KBM-7 (cell line): ENCODE results near the gene GOLT1A.
A peak's percentile ranks its signal among the peaks of the same experiment; 100 is the strongest.

Experiments
- DNase-seq: peaks from one replicate; pipeline ENCODE4 v3.0.0-alpha.2; 2015
- in situ Hi-C: fragments of 300-500 bp; cut with MboI; formaldehyde crosslinking; loops from 2 replicates; pipeline ENCODE4 v1.14.3; 2020; ENCODE audit warnings: low sequenced_read_pairs, low pct_unique_long_range_greater_than_20kb, mixed read lengths

The GOLT1A gene

DNA sequence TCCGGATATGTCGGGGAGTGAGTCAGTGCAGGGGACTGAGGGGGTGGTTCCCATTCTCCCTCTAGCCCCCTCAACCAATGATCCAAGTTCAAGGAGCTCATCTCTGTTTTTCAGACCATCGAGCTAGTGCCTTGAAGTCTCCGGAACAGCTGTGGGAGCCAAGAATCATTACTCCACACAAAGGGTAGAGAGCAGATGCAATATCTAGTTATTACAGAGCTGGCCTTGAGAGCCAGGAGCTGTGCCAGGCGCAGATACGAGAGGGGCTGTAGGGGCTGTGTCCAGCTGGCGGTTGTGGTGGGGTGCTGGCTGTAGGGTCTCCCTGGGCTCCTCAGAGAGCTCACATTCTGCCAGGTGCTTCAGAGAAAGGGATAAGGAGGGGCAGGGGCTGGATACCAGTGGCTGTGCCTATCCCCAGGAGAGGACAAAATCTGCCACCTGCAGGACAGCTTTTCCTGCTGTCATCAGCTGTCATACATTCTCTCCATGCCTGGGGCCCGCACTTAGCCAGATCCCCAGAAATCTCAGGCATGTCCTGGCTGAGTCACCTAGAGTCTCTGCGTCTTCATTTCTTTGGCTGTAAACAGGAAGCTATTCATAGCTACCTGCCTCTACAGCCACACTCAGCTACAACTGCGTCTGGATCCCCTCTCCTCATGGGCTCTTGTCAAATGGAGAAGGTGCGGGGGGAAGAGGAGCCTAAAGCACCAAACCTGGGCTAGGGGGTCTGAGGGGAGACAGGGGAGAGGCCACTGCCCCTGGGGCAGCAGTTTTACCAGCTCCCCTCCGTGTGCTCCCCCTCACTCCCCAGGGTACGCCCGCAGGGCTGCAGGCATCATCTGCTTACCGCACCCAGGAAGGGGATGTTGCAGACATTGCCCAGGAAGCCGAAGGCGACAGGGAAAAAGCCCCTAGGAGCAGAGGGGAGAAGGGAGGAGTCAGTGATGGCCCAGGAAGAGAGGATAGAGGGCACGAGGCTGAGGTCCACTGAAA lies 15.1 kb downstream of the GOLT1A start:
- no peak for DNase-seq
- in situ Hi-C loops, result no loop called here

DNA sequence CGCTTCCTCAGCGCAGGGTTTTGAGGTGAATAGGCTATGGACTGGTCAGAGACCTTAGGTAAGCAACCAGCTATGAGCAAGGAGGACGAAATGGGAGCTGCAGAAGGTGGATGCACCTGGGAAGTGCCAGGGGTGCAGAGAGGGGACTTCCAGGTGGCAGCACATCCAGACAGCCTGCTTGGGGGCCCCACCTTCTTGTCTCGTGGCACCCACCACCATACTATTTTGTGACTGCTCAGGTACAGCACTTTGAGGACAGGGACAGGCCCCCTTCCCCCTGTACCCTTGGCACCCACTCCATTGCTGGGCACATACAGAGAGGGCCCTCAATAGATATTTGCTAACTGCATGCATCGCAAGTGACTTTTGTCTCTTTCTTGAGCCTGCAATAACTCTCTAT lies 16.7 kb downstream of the GOLT1A start:
- in situ Hi-C loops, result no loop called here
- no peak for DNase-seq

DNA sequence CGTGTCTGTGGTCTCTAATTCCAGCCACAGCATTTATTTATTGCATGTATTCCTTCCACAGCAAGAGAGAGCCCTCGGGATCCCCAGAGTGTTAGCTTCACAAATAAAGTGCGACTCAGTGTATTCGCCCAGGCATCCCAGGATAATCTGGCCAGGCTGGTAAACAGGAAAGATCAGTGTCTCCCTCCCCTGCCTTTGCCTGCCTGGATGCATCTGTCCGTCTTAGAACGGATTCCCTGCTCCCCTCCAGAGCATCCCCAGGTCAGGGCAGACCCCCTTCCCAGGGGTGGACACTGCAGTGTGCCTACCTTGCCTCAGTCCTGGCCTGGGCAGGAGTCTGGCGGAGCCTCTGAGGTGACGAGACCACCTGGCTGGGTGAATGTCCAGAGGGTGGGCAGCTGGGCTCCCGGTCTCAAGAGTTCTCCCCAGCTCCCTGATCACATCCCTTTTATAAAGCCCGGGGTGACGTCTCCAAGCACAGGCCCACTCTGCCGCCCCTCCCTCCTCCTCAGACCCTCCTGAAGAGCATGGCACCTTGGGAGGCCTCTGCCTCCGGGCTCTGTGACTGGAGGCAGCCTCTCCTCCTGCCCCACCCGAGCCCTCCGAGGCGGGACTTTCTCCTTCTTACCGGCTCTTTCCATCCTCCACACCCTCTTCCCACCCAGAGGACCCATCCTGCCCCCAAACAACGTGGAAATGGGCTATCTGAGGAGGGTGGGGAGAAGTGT lies 17.6 kb downstream of the GOLT1A start, which contains the start of gene KISS1:
Gene KISS1 (minus strand): TSS at position 424 of the 728 bp plus-strand sequence. CDS start 3,615 bp downstream, outside the sequence.
- in situ Hi-C loops, result no loop called here
- no peak for DNase-seq

DNA sequence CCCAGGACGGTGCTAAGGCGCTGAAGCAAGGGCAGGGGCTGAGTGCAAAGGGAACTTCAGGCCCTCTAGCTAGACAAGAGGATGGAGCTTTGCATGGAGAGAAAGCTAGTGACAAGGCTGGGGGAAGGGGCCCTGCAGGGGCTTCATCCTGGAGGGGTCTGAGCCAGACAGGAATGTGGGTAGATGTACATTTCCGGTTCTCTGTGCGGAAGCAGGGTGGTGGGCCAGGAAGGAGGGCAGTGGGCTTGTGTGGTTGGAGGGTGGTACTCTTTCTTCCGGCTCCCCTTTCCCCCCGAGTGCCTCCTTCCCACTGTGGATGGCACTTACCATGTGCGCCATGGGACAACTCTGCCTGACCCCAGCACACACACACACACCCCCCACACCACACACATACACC lies 19.0 kb downstream of the GOLT1A start:
- DNase-seq, result no peak

DNA sequence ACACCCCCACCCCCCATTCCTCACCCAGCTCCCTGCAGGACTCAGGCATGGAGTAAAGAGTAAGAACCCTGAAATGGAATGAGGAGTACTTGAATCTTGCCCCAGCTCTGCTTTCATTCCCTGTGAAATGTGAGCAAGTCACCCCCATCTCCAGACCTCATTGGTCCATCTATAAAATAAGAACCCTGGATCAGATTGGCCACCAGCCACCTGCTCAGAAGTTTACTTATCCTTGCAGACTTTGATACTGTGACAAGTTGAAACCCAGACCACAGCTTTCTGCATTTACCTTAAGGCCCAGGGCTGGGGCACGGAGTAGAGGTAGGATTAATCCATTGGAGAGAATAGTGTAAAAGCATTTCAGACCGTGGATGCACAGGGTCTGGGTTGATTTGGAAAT lies 19.7 kb downstream of the GOLT1A start:
- in situ Hi-C loops, result no loop called here
- no peak for DNase-seq

More for the DNA sequence above, 19.0 kb downstream of the GOLT1A start:
- in situ Hi-C loops, result no loop called here

DNA sequence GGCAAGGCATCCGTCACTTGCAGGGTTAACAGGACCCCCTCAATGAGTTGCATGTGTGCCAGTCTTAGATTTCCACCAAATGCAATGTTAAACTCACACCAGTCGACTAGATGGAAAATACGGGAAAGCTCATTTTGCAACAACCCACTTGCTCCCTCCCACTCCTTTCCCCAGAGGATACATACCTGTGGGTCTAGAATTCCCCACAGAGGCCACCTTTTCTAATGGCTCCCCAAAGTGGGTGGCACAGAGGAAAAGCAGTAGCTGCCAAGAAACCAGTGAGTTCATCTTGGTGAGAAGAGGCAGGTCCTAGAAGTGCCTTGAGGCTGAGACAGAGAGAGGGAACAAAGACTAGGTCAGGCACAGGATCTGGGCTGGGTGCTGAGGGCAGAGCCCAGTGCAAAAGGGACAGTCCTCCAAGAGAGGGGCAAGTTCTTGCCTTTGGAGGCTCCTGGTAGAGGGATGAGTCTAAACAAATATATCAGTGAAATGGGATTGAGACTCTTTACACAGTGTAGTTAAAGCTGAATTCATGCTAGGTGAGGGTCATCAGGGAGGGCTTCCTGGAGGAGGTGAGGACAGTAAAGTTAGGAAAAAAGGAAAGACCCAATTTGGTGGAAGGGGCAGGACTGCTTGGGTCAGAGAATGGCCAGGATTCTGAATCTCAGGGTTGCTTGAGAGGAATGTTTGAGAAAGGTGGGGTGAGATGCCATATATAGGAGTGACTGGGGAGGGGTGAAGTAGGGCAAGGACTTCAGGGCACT lies 21.0 kb downstream of the GOLT1A start:
- in situ Hi-C loops, result no loop called here

DNA sequence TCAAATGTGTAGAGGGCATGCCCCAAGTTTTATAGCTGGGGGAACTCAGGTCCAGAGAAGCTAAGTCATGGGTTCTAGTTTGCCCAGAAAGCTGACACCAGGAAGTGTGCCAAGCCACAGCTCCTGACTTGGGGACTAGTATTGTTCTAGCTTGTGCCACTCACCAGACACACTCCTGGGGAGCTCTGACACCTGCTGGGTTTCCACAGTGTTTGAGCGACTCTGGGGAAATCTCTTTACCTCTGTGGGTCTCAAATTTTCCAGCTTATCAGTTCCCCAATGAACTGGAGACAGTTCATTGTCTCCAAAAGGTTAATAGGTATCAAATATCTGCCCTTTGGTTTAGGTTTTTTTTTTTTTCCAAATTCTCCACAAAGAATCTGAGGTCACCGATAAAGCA lies 21.7 kb downstream of the GOLT1A start:
- in situ Hi-C loops, result no loop called here
- DNase-seq, result no peak

More for the DNA sequence above, 21.0 kb downstream of the GOLT1A start:
- no peak for DNase-seq

DNA sequence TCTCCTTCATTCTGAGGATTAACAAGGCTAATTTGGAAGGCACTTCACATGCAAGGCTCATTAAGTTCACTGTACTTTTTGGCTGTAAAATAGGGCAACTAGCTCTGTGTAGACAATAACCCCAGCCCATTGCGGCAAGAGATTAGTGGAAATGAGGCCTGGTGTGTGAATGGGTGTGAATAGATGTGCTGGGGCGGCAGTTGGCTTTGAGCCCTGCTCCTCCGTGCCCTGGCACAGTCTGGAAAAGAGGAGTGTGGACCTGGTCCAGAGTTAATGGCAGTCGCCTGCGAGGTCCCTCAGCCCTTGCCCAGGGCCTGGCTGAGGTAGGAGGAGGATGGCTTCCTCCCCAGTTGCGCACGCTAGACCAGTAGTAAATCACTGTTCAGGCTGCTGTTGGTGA lies 22.3 kb downstream of the GOLT1A start:
- in situ Hi-C loops, result no loop called here

DNA sequence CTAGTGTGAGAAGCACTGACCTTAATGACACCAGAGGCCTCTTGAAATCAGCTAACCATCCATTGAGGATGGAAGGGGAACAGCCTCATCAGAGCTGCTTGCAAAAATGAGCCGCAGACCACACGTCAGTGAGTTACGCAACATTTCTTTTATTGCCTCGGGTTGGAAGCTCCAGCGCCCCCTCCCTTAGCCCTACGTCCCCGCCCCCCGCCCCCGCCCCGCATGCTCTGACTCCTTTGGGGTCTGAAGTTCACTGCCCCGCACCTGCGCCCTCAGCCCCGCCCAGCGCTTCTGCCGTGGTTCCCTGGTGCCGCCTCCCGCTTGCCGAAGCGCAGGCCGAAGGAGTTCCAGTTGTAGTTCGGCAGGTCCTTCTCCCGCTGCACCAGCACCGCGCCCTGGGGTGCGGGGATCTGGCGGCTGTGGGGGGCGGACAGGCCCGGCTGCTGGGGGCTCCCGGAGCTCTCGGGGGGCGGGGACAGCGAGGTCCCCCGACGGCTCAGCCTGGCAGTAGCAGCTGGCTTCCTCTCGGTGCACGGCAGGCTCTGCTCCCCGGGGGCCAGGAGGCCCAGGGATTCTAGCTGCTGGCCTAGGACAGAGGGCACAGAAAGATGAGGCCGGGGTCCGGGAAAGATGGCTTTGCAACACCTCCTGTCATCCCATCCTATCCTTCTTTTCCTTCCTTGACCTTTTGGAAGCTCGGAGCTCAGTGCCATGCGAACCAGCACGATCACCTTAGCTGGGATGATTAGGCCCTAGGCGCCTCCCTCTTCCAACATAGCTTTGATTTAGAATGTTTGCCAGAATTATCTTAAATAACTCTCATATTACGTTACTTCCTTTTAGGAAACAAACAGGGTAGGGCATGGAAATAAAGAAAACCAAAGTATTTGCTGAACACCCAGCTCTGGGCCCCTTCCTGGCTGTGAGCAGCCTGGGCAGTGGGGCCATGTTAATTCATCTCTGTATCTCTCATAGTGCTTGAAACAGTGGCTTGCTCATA lies 23.3 kb downstream of the GOLT1A start:
- in situ Hi-C loops, result no loop called here
- peak; percentile 57 for DNase-seq

More for the DNA sequence above, 22.3 kb downstream of the GOLT1A start:
- DNase-seq, result no peak

DNA sequence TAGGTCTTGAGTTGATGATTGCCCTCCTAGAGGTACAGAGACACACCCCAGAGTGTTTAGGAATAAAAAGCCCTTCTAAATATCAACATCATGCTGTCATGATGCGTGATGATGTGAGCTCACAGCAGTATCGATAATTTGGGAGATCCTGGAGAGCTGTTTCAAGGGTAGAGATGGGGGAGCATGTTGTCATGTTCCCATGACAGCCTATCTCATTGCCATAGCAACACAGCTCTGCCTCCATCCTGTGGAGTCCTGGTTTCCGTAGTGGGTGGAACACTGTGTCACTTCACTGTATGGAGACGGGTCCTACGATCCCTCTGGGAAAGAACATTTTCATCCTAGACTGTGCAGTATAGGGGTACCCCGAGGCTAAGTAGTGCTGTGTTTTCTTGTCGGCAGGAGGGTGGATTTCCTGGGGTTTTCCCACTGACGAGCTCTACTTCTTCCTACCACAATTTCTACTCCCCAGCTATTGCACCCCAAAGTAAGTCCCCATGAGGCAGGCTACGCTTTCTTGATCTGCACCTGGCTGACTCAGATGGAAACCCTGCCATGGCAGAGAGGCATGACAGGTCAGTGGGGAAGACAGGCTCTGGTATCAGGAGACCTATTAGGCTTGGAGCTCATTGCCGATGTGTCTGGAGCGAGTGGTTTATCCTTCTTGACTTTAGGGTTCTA lies 24.7 kb downstream of the GOLT1A start:
- no peak for DNase-seq

DNA sequence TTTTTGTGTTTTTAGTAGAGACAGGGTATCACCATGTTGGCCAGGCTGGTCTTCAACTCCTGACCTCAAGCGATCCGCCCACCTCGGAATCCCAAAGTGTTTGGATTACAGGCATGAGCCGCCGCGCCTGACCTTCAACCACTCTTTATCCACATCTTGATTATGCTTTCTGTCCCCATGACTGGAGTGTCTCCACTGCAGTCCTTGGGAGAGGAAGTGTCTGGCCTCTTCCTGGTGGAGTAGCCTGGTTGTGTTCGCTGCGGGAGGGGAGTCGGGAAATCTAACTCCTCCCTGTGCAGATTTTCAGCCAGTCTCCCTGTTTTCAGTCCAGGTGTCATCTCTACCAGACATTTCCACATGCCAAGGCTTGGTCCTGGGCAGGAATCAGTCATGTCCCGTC lies 27.2 kb downstream of the GOLT1A start:
- DNase-seq, result no peak
- in situ Hi-C loops, result no loop called here

More for the DNA sequence above, 24.7 kb downstream of the GOLT1A start:
- in situ Hi-C loops, result no loop called here

DNA sequence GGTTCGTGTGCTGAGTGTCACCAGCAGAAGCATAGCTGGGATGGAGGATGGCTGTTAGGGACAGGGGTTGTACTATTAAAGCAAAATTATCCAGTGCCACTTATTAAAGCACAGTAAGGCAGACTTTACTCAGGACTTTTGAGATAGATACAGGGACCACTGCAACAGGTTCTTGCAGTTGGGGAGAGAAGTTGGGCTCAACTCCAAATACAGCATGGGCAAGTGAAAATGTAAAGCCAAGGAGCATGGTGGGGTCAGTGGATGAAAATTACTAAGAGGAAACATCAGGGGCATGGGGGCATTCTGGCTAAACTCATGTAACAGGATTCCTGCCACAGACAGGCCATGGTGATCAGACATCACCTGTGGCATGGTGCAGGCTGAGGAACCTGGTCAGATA lies 32.7 kb downstream of the GOLT1A start:
- in situ Hi-C loops, result no loop called here
- DNase-seq, result no peak

DNA sequence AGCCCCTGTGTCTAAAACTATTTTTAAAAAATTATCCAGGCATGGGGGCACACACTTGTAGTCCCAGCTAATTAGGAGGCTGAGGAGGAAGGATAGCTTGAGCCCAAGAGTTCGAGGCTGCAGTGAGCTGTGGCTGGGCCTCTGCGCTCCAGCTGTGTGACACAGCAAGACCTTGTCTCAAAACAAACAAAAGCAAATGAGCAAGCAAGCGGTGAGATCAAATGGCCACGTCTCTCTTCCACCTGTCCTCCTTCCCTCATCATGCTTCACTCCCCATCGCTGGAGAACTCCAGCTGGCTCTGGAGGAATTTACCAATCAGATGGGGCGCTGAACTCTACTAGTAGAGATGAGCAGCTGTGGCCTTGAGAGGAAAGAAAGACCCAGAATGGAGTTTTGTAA lies 33.7 kb downstream of the GOLT1A start:
- in situ Hi-C loops, result no loop called here
- no peak for DNase-seq

DNA sequence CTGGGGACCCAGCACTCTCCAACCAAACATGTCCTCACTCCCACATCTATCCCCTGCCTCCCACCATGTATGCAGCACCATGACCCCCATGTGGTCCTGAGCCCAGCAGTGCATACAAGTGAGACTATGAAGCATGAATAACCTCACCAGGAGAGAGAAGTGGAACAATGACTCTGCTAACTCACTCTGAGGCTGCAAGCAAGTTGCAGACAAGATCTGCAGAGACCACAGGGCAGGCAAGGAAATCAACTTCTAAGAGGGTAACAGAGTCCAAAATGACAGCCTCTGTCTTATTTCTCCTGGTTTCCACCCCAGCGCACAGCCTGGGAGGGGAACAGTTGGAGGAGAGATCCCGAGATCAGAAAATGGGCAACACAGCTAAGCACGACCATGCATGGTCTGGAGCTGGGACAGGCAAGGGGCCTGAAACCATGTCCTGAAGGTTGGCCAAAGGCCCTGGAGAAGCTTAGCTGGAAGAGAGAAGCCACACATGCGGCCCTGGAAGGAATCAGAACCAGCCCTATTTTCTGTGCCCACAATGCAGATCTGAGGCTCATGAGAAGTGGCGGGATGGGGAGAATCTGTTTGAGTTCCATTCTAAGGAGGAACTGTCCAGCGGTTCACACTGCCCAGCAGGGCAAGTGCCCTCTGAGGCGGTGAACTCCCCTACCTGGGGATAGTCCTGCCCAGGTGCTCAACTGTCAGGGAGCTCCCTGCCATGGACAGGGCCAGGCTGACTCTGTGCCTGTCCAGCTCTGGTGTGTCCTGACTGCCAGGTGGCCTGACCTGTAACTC lies 35.1 kb downstream of the GOLT1A start:
- in situ Hi-C loops, result no loop called here

DNA sequence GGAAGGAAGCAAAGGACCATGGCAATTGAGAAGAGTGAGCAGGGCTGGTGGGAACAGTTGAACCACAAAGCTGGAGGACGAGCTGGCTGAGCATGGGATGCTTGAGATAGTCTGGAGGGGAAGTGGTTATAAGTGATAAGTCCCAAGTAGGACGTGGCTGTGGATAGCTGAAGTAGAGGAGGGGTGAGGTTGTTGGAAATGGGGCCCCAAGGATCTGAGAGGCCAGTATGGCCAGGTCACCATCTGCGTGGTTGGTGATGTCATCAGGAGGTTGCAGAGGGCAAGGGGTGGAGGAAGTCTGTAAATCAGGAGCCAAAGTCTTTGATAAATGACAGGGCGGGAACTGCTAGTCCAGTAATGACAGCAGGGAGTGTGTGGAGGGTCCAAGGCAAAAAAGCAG lies 36.7 kb downstream of the GOLT1A start:
- in situ Hi-C loops, result no loop called here

More for the DNA sequence above, 35.1 kb downstream of the GOLT1A start:
- DNase-seq, result no peak

DNA sequence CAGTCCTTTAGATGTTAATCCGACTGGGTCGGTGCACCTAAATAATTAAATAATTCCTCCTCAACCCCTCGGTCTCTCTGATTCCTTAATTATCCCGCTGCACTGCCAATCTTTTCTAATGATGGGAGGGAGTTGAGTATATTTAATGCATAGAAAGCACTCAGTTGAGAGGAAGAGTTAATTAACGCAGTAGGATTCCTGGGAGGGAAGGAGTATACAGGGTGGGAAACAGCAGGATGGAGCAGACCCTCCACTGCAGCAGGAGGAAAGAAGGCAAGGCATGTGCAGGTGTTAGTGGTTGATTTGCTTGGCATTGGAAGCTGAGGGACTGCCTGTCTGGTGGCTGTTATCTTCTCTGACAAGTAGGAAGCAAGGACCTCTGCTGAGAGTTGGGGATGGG lies 37.7 kb downstream of the GOLT1A start:
- no peak for DNase-seq
- in situ Hi-C loops, result no loop called here

More for the DNA sequence above, 36.7 kb downstream of the GOLT1A start:
- DNase-seq, result no peak

DNA sequence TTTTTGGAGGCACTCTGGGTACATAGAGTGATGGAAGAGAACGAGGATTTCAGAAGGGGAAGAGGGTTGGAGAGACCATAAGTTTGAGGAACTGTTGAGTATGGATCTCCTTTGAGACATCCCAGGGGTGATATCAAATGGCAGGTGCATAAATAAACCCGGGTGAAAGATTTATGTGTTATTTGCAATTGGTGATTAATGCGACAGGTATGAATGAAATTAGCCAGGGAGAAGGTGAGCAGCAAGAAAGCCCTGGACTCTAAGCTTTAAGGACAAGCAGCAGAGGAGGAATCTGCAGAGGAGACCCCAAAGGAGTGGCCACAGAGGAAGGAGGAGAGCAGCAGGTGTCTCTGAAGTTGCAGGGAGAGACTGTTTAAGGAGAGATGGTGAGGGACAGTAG lies 38.8 kb downstream of the GOLT1A start:
- DNase-seq, result no peak
- in situ Hi-C loops, result loop anchor here (25.0 kb wide), 1 partner anchor 187 kb away; the partner anchor contains the start of gene PLEKHA6
